GM18867 (cell line): ENCODE measurements around the gene WDSUB1.
A peak's percentile ranks its signal among the peaks of the same experiment; 100 is the strongest.

Source experiments
- ATAC-seq: cut with Tn5 transposase; IDR thresholded peaks from one replicate; pipeline ENCODE4 v1.9.1; 2021; ENCODE audit warnings: mild to moderate bottlenecking, moderate library complexity; ENCODE audit not compliant: unreplicated experiment

The WDSUB1 gene

GRCh38 chr2:159225025-159226016 is 61.2 kb downstream of the WDSUB1 start:
- ATAC-seq = no peak

- no peak for ATAC-seq
Measured at GRCh38 chr2:159224061-159224813, 62.3 kb downstream of the WDSUB1 start.

- no peak for ATAC-seq
Measured at GRCh38 chr2:159219394-159219998, 67.0 kb downstream of the WDSUB1 start.

DNA sequence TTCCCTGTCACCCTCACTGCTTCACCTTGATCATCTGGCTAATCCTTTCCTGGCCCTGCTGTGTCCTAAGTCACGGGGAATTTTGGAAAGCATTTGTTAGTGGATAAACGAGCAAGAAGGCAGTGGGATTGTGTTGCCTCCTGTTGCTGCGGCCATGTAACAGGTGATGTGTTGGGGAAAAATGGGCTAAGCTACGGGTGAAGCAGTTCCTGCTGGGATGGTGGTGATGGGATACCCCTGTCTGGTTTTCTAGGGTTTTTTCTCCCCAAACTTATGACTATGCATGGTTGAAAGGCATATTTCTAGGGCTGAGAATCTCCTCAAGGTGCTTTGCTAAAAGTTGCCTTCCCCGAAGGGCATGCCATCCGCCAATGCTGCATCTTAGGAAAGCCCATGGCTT is 68.1 kb downstream of the WDSUB1 start:
- ATAC-seq = no peak

DNA sequence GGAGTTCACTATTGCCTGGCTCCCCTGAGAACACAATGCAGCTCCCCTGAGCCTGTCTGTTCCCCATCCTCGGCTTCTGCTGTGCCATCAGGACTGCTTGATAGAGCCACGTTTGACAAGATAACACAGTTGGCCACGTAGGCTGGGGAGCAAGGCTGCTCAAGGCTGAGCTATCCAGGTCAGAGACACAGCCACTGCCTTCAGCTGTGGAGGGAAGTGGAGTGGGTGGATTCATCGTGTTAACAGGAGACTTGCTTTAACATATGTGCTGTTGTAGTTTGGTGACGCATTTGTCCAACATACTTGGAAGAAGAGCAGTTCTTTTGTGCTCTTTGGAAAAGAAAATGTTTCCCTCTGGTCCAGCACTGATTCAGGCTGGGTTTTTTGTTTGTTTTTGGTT is 68.8 kb downstream of the WDSUB1 start:
- ATAC-seq = no peak

DNA sequence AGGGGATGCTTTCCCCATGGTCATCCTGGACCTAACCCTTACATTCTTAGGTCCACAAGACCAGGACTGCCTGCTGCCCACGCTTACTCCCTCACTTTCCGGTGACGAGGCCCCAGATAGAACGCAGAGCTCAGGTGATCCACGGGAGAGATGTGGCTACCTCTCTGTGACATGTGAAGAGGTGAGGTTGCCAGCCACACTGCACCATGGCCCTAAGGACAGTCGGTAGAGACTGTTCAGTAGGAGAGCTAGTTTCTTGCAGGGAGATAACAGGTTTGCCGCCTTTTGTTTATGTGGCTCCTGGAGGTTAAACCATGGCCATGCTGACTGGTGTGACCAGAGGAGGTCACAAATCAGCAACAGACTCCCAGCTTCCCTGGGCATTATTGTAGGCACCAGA is 71.4 kb downstream of the WDSUB1 start:
- ATAC-seq = no peak

- ATAC-seq = no peak
Measured at GRCh38 chr2:159214325-159214865, 72.1 kb downstream of the WDSUB1 start.

GRCh38 chr2:159213296-159213695 is 73.2 kb downstream of the WDSUB1 start:
- no peak for ATAC-seq

GRCh38 chr2:159211447-159212396 is 74.8 kb downstream of the WDSUB1 start:
- ATAC-seq = no peak

GRCh38 chr2:159209341-159210306 is 76.9 kb downstream of the WDSUB1 start:
- ATAC-seq = peak; percentile 93

DNA sequence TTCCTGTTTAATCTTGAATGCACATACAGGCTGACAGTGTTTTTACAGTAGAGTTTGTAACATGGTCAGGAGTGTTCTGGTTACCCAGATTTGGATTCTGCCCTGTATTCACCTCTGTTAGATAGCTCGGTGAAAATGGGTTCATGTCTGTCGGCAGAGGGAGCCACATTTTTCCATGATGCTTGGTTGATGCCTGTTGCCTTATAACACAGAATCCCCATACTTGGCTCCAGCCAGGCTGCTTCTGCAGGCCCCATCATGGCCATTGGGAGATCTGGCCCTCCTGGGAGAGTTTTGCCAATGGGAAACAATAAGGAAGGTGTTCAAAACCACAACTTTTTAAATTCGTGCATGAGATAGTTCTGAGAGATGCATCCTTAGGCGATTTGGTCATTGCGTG is 78.1 kb downstream of the WDSUB1 start:
- ATAC-seq = no peak

DNA sequence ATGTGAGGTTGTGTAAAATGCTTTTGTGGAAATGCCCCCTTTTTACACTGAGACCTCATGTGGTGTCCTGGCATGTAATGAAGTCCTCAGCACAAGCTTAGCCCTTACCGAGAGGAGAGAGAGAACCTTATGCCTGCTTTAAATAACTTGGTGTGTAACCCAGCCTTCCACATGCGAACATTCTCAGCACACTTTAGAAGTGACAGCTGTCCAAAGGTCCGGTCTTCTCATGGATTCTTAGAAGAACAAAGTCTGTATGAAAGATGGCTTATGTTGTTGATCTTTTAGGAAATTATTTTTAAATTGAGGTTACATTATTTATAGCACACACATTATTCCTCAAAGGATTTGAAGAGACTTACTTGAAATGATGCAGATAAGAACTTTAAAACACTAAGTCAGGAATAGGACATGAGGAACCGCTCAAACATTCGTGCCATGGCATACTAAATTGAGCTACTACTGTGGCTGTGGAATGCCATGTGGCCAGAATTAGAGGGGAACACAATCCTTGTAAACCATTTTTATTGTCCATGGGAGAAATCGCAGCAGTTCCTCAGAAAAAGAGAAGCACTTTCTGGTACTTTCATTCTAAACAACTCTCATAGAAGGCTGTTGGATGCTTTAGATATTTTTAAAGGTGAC is 79.6 kb downstream of the WDSUB1 start:
- ATAC-seq = no peak

- no peak for ATAC-seq
Measured at GRCh38 chr2:159204381-159205144, 81.9 kb downstream of the WDSUB1 start.

GRCh38 chr2:159202568-159203071 is 83.9 kb downstream of the WDSUB1 start:
- no peak for ATAC-seq

GRCh38 chr2:159201360-159202063 is 85.0 kb downstream of the WDSUB1 start:
- ATAC-seq = peak; percentile 99

- ATAC-seq = no peak
Measured at GRCh38 chr2:159200498-159200897, 86.0 kb downstream of the WDSUB1 start.
